HUES64 (cell line): ENCODE measurements around the gene PLCB4.

Experiments
- H3K27ac ChIP-seq: 2 replicates; pipeline ENCODE4 v1.7.0; 2013; ENCODE audit warnings: low read depth, low read length, inconsistent platforms
- H3K27me3 ChIP-seq: 2 replicates; pipeline ENCODE4 v1.6.1; 2013; ENCODE audit warnings: mild to moderate bottlenecking, low read length; ENCODE audit not compliant: insufficient read depth
- H3K36me3 ChIP-seq: 2 replicates; pipeline ENCODE4 v1.6.1; 2013; ENCODE audit warnings: mild to moderate bottlenecking, low read length; ENCODE audit not compliant: insufficient read depth
- H3K4me1 ChIP-seq: 2 replicates; pipeline ENCODE4 v1.6.1; 2013; ENCODE audit warnings: mild to moderate bottlenecking, low read length, moderate library complexity; ENCODE audit not compliant: insufficient read depth
- H3K4me3 ChIP-seq: 2 replicates; pipeline ENCODE4 v1.5.1; 2013; ENCODE audit warnings: mild to moderate bottlenecking, low read length, moderate library complexity
- H3K9ac ChIP-seq: 2 replicates; pipeline ENCODE4 v1.6.1; 2013; ENCODE audit warnings: mild to moderate bottlenecking, low read depth, low read length
- H3K9me3 ChIP-seq: 2 replicates; pipeline ENCODE4 v1.6.1; 2013; ENCODE audit warnings: low read depth, low read length; ENCODE audit not compliant: insufficient read depth
- WGBS: fragments of 150-250, 120-280 bp; methylation state at CpG from one replicate; pipeline ENCODE4 v1.1.7; 2013; ENCODE audit warnings: missing lambda C conversion rate; 5-methylcytosine and 5-hydroxymethylcytosine counted together

PLCB4 gene

DNA sequence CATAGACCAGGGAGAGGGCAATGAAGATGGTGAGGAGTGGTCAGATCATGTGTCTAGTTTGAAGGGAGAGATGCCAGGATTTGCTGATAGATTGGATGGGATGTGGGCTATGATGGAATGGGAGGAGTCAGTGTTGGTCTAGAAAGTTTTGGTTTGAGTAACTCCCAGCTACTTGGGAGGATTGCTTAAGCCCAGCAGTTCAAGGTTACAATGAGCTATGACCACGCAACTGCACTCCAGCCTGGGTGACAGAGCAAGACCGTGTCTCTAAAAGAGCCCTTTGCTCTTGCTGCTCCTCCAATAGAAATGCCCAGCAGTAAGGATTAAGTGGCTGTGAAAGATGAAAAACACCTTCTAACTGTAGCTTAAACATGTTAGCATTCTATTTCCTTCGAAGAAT, 427.3 kb downstream of the PLCB4 start:
- Histone ChIP-seq H3K36me3 (no peaks in the 10 kb centered on the region), H3K4me3 (no peak overlapping the region), H3K27ac (no peak overlapping the region), H3K27me3 (0 out of 2 replicates have a peak, but pooled peaks cover 1% of the 10 kb centered on the region), H3K9ac (no peak overlapping the region), H3K9me3 (no peaks in the 10 kb centered on the region), H3K4me1 (no peaks in the 10 kb centered on the region)
- 92% methylated on average over 3 of the region's 3 CpGs for WGBS

- Histone ChIP-seq H3K9ac (no peak overlapping the region), H3K4me3 (no peak overlapping the region), H3K27ac (no peak overlapping the region), H3K27me3 (0 out of 2 replicates have a peak, but pooled peaks cover 4% of the 10 kb centered on the region), H3K36me3 (no peaks in the 10 kb centered on the region), H3K4me1 (no peaks in the 10 kb centered on the region), H3K9me3 (no peaks in the 10 kb centered on the region)
- WGBS, result 97% methylated on average over 4 of the region's 4 CpGs
Measured at GRCh38 chr20:9498322-9498721, 429.4 kb downstream of the PLCB4 start.

DNA sequence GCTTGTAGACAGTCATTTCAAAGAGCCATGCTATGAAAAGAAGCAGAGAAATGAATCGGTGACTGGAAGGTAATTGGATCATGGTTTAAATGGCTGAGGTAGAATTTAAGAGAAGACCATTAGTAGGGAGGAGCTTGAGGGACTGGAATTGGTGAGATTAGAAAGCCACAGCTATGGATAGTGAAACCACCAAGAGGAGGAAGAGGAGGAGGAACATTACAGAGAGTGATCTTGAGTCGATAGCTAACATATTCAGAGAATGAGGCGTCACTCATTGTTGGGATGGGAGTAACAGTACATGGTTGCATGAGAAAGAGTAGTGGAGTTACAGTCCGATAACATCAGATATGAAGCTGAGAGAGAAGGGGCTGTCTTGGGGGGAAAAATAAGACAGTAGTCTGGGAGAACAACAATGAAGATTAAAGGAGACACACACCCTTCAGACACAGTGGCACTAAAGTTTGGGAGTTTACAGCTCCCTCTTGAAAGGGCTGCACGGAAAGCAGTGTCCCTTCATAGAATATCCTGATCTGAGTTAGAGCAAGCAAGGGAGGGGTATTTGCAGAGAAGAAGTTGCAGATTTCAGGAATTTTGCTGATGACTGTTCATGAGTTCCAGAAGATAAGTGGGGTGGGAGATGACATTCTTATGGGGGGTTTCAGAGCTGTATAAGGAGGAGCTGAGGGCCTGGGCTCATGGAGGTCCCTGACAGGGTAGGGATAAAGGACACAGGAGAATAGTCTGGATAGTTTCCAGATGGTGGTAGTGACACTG, 430.4 kb downstream of the PLCB4 start:
- H3K36me3 ChIP-seq, result no peaks in the 10 kb centered on the region
- no peak overlapping the region for H3K27ac ChIP-seq
- no peak overlapping the region for H3K9ac ChIP-seq
- H3K9me3 ChIP-seq, result no peaks in the 10 kb centered on the region
- peaks cover 4% of the 10 kb centered on the region for H3K4me1 ChIP-seq
- H3K27me3 ChIP-seq, result peaks cover 8% of the 10 kb centered on the region
- H3K4me3 ChIP-seq, result no peak overlapping the region
- 90% methylated on average over 5 of the region's 5 CpGs for WGBS

- H3K9ac ChIP-seq, result no peak overlapping the region
- H3K4me3 ChIP-seq, result no peak overlapping the region
- WGBS, result 82% methylated on average over 2 of the region's 2 CpGs
- H3K36me3 ChIP-seq, result no peaks in the 10 kb centered on the region
- H3K27ac ChIP-seq, result no peak overlapping the region
- peaks cover 8% of the 10 kb centered on the region for H3K4me1 ChIP-seq
- H3K9me3 ChIP-seq, result no peaks in the 10 kb centered on the region
- H3K27me3 ChIP-seq, result peaks cover 17% of the 10 kb centered on the region
Measured at GRCh38 chr20:9500121-9500520, 431.2 kb downstream of the PLCB4 start.

DNA sequence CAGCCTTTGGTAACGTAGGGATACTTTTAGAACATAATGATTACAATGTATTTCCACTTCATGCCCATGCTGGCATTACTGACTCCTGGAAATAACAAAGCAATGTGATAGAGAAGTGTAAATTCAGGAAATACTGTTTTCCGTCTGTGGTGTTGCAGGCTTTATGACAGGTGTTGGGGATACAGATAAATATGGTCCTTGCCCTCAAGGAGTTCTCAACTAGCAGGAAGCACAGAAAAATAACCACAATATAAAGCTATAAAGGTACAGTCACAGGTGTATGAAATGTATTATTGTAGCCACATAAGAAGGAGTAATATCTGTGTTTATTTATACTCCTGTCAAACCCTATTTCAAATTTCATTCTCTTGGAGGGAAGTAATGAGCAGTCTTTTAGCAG, 432.6 kb downstream of the PLCB4 start:
- Histone ChIP-seq H3K27me3 (peaks cover 30% of the 10 kb centered on the region), H3K36me3 (no peaks in the 10 kb centered on the region), H3K4me3 (no peak overlapping the region), H3K27ac (no peak overlapping the region), H3K9me3 (no peaks in the 10 kb centered on the region), H3K9ac (no peak overlapping the region), H3K4me1 (peaks cover 12% of the 10 kb centered on the region)
- WGBS, result 96% methylated on average over 2 of the region's 2 CpGs

GRCh38 chr20:9503526-9504245, 434.8 kb downstream of the PLCB4 start:
- Histone ChIP-seq H3K9me3 (no peaks in the 10 kb centered on the region), H3K36me3 (no peaks in the 10 kb centered on the region), H3K4me3 (no peak overlapping the region), H3K27me3 (peaks cover 52% of the 10 kb centered on the region), H3K9ac (no peak overlapping the region), H3K4me1 (peaks cover 12% of the 10 kb centered on the region), H3K27ac (no peak overlapping the region)
- WGBS, result 74% methylated on average over 9 of the region's 9 CpGs

DNA sequence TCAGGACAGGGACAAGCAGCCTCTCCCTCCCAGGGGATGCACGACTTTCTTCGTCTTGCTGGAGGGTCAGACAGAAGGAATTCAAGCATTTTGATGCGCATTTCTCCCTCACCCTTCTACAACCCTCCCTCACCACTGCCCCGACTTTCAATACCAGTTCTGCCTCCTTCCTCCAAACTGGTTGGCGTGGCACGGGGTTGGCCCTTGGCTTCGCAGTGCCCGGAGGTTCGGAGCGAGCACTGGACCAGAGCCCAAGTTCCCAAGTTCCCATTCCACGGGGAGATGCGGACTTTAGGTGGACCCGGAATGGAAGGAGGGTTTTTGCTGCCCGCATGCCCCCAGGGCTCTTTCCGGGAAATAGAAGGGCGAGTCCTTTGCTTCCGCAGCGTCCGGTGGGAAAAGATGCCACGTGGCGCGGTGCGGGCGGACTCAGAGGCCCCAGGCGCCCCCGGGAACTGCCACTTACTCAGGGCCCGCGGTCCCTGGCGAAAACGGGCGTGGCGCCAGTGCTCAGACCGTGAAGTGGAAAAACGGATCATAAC, 437.5 kb downstream of the PLCB4 start:
- 91% methylated on average over 34 of the region's 34 CpGs for WGBS
- H3K27me3 ChIP-seq, result peaks cover 76% of the 10 kb centered on the region
- H3K4me3 ChIP-seq, result peak overlapping the region; percentile 29; the same call in 1 of the 2 replicates
- no peak overlapping the region for H3K9ac ChIP-seq
- no peaks in the 10 kb centered on the region for H3K36me3 ChIP-seq
- no peak overlapping the region for H3K27ac ChIP-seq
- H3K4me1 ChIP-seq, result peaks cover 12% of the 10 kb centered on the region
- H3K9me3 ChIP-seq, result no peaks in the 10 kb centered on the region

DNA sequence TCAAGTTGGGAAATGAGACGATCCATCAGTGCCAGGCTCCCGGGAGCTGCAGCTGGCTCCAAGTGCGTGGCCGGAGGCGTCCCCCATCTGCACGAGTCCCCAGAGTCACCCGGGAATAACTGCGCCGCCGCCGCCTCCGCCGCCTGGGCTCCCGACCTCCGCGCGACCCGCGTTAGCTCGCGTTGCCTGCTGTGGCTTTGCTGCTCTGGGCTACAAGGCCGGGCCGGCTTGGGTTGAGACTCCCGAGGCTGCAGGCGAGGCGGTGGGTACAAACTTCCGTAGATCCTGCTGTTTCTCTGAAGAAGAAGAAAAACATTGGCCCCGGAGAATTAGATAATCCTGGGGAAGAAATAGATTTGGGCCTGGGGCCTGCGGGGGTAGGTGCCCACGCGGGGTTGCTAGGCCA, 438.1 kb downstream of the PLCB4 start:
- Histone ChIP-seq H3K4me3 (peak overlapping the region; percentile 29; the same call in 1 of the 2 replicates), H3K36me3 (no peaks in the 10 kb centered on the region), H3K27ac (no peak overlapping the region), H3K27me3 (peaks cover 81% of the 10 kb centered on the region), H3K9ac (no peak overlapping the region), H3K9me3 (no peaks in the 10 kb centered on the region), H3K4me1 (peaks cover 12% of the 10 kb centered on the region)
- WGBS, result 96% methylated on average over 31 of the region's 31 CpGs

DNA sequence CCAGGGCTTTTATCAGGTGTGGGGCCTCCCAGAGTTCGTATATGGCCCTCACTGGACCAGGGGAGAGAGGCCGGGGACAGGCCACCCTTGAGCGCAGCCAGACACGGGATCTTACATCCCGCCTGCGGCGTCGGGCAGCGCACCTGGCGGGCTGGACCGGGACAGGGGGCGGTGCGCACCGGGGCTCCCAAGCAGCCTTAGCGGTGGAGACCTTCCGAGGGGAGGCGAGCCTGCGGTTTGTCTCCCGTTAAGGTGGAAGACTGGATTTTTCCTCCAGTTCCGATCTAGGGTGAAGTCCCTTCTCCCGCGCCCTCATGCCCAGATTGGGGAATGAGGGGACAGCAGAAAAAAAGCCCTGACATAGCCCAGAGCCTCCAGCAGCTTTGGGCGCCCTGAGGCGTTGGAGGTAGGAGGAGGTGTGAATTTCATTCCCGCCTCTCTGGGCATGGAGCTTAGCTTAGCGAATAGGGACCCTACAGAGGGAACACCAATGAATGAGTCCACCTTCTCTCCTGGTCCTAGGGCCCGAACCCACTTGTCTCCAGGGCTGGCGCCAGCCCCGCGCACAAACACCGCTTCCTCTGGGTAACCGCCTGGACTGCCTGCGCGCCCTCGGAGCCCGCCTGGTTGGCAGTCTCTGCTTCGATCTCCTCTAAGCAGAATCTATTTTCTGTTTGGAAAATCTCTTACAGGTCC, 438.8 kb downstream of the PLCB4 start:
- WGBS, result 94% methylated on average over 37 of the region's 37 CpGs
- peaks cover 12% of the 10 kb centered on the region for H3K4me1 ChIP-seq
- H3K27ac ChIP-seq, result no peak overlapping the region
- H3K4me3 ChIP-seq, result peak overlapping the region; percentile 29
- H3K36me3 ChIP-seq, result no peaks in the 10 kb centered on the region
- no peak overlapping the region for H3K9ac ChIP-seq
- H3K27me3 ChIP-seq, result peaks cover 88% of the 10 kb centered on the region
- H3K9me3 ChIP-seq, result no peaks in the 10 kb centered on the region

GRCh38 chr20:9508240-9508661, 439.4 kb downstream of the PLCB4 start:
- Histone ChIP-seq H3K27ac (no peak overlapping the region), H3K9me3 (no peaks in the 10 kb centered on the region), H3K36me3 (no peaks in the 10 kb centered on the region), H3K9ac (no peak overlapping the region), H3K27me3 (peaks cover 94% of the 10 kb centered on the region), H3K4me3 (peak overlapping the region; percentile 29), H3K4me1 (peaks cover 12% of the 10 kb centered on the region)
- WGBS, result 94% methylated on average over 23 of the region's 23 CpGs
